Measurements from ENCODE around the gene NPL. TPM values are rescaled to one million over a fixed set of nuclear protein-coding genes. Genes with fewer than 3 reads are reported as not detected.

NPL gene
- polyA plus RNA-seq, 1 donor from 2014 or later: 1.2 TPM

GRCh38 chr1:182862827-182863226, 73.3 kb downstream of the NPL start:
- H3K79me2 ChIP-seq (replicated peaks; ENCODE audit: insufficient read depth, low read length): peaks cover under 1% of the 10 kb centered on the region

GRCh38 chr1:182863940-182864339, 74.4 kb downstream of the NPL start:
- H4K20me1 ChIP-seq (ENCODE audit: insufficient read depth): peaks cover 3% of the 10 kb centered on the region
- no peak overlapping the region for H3K4me2 ChIP-seq (ENCODE audit: low read length)
- peaks cover 22% of the 10 kb centered on the region for H3K36me3 ChIP-seq (ENCODE audit: insufficient read depth, low read length)
- no peaks in the 10 kb centered on the region for H3K9me3 ChIP-seq (ENCODE audit: low read length)
- no peak overlapping the region for H3K27ac ChIP-seq (ENCODE audit: low read length)
- H2AFZ ChIP-seq (ENCODE audit: low read depth, low read length): no peak overlapping the region
- TF ChIP-seq POLR2AphosphoS5 (IDR thresholded peaks at IDR 0.05) (peak; percentile 10), MXI1 (conservative IDR thresholded peaks at IDR 0.05; ENCODE audit: poor library complexity, severe bottlenecking) (no peak), TAF1 (IDR thresholded peaks at IDR 0.05; ENCODE audit: low read depth) (no peak)
- H3K4me3 ChIP-seq (ENCODE audit: low read length): no peak overlapping the region
- H3K9ac ChIP-seq (ENCODE audit: low read length): no peak overlapping the region
- H3F3A ChIP-seq (ENCODE audit: insufficient read depth, low read length, poor library complexity, severe bottlenecking): no peaks in the 10 kb centered on the region
- H3K27me3 ChIP-seq (ENCODE audit: insufficient read depth, low read depth, low read length): no peaks in the 10 kb centered on the region
- H3K9me2 ChIP-seq (ENCODE audit: insufficient read depth, low read length): no peaks in the 10 kb centered on the region
- H3K79me2 ChIP-seq (replicated peaks; ENCODE audit: insufficient read depth, low read length): no peaks in the 10 kb centered on the region

More at GRCh38 chr1:182862827-182863226, 73.3 kb downstream of the NPL start:
- Histone ChIP-seq H3K36me3 (ENCODE audit: insufficient read depth, low read length) (peaks cover 26% of the 10 kb centered on the region), H3F3A (ENCODE audit: insufficient read depth, low read length, poor library complexity, severe bottlenecking) (no peaks in the 10 kb centered on the region), H3K27ac (ENCODE audit: low read length) (no peak overlapping the region), H3K9ac (ENCODE audit: low read length) (no peak overlapping the region), H3K4me3 (ENCODE audit: low read length) (no peak overlapping the region), H3K4me2 (ENCODE audit: low read length) (no peak overlapping the region), H3K27me3 (ENCODE audit: insufficient read depth, low read depth, low read length) (no peaks in the 10 kb centered on the region), H3K9me3 (ENCODE audit: low read length) (no peaks in the 10 kb centered on the region), H4K20me1 (ENCODE audit: insufficient read depth) (peaks cover 3% of the 10 kb centered on the region), H2AFZ (ENCODE audit: low read depth, low read length) (no peak overlapping the region), H3K9me2 (ENCODE audit: insufficient read depth, low read length) (no peaks in the 10 kb centered on the region)
- TF ChIP-seq REST (IDR thresholded peaks at IDR 0.05; ENCODE audit: borderline replicate concordance) (no peak), POLR2AphosphoS5 (IDR thresholded peaks at IDR 0.05) (no peak), SMC3 (conservative IDR thresholded peaks at IDR 0.05; ENCODE audit: poor library complexity) (no peak), TAF1 (IDR thresholded peaks at IDR 0.05; ENCODE audit: low read depth) (no peak), RAD21 (conservative IDR thresholded peaks at IDR 0.05) (no peak), EZH2 (IDR thresholded peaks at IDR 0.05; ENCODE audit: borderline replicate concordance, insufficient read depth, low read length, poor library complexity, severe bottlenecking) (no peak), MXI1 (conservative IDR thresholded peaks at IDR 0.05; ENCODE audit: poor library complexity, severe bottlenecking) (no peak), EP300 (conservative IDR thresholded peaks at IDR 0.05; ENCODE audit: poor library complexity, severe bottlenecking) (no peak), CTCF (IDR thresholded peaks at IDR 0.05; ENCODE audit: poor library complexity, severe bottlenecking) (no peak)
